ENCODE measurements around the gene IKZF3.
A peak's percentile ranks its signal among the peaks of the same experiment; 100 is the strongest.
"Not testable (repeated sequence)": the region's sequence is repeated elsewhere in the genome, so short reads cannot be mapped to it uniquely, and the experiment has no call there.

The IKZF3 gene

GRCh38 chr17:39855911-39856649 is 8.0 kb downstream of the IKZF3 start:
- FAIRE-seq, result not testable (repeated sequence)

- FAIRE-seq, result no peak
These were observed 9.2 kb downstream of the IKZF3 start for GRCh38 chr17:39854909-39855308.

- FAIRE-seq, result no peak
These were observed 11.9 kb downstream of the IKZF3 start for GRCh38 chr17:39852239-39852638.

- peak; percentile 99 for FAIRE-seq
These were observed 13.9 kb downstream of the IKZF3 start for GRCh38 chr17:39850186-39850585.

GRCh38 chr17:39848600-39848999 is 15.5 kb downstream of the IKZF3 start:
- FAIRE-seq, result no peak

DNA sequence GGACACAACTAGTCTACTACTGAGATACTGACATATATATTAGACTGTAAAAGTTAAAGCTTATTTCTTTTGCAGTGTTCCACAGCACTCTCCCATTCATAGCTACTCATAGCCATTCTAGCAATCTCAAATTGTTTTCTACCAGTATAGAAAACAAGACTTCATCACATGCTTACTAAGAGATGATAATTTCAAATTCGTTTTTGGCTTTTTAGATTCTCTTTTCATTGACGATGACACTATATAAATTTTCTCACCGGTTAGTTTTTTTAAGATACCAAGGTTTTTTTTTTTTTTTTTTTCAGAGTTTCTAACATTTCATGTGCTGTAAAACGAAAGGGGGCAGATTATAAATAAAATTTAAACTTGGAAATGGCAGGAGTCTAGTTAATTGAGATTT is 17.9 kb downstream of the IKZF3 start:
- peak; percentile 65 for FAIRE-seq

GRCh38 chr17:39845052-39845846 is 18.9 kb downstream of the IKZF3 start:
- FAIRE-seq, result peak; percentile 8

GRCh38 chr17:39841134-39841683 is 22.9 kb downstream of the IKZF3 start:
- FAIRE-seq, result no peak

GRCh38 chr17:39838784-39839183 is 25.3 kb downstream of the IKZF3 start:
- no peak for FAIRE-seq

GRCh38 chr17:39838057-39838456 is 26.1 kb downstream of the IKZF3 start:
- FAIRE-seq, result no peak

DNA sequence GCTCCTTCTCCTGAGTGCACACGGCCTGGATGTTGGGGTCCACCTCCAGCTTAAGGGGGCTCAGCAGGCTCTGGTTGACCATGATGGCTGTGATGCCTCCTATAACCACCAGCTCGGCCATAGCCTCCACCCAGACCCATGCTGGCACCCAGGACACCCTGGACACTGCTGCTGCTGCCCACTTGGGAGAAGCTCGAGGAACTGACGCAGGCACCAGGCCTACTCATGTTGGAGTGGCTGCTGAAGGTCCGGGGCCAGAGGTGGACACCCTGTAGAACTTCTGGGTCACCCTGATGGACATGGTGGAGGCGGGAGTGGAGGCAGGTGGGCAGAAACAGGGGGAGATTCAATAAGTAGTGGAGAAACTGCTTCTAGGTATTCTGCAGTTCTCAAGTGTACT is 28.0 kb downstream of the IKZF3 start:
- FAIRE-seq, result no peak

DNA sequence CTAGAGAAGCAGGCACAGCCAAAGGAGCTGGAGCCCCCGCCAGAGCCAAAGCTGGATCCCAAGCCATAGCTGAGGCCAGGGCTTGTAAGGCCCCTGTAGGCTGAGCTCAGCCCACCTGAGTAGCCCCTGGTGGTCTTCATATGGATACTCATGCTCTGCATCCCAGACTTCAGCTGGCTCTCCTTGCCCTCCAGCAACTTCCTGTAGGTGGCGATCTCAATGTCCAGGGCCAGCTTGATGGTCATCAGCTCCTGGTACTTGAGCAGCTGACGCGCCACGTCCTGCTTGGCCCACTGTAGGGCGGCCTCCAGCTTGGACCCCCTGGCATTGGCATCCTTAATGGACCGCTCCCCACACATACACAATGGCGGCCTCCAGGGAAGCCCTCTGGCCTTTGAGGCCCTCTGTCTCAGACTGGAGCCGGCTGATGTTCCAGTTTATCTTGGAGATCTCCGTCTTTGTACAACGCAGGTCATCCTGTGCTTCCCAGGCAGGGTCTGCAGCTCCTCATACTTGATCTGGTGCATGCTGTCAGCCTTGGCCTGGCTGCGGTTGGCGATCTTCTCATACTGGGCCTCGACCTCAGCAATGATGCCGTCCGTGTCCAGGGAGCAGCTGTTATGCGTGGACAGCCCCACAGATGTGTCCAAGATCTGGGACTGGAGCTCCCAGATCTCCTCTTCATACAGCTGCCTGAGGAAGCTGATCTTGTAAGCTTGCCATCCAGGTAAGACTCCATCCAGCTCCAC is 28.9 kb downstream of the IKZF3 start:
- no peak for FAIRE-seq

DNA sequence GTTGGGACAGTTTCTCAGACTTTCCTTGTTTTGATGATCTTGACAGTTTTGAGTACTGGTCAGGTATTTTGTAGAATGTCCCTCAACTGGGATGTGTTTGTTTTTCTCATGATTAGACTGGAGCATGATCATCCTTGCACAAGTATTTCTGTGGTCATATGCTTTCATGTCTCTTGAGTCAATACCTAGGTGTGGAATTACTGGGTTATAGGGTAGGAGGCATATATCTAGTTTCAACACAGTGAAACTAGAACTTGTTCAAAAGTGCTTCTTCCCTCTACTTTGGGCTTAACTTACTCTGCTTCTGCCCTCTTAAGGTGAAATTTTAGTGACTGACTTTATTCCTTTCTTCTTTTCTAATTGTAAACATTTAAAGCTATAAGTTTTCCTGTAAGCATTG is 30.1 kb downstream of the IKZF3 start:
- no peak for FAIRE-seq

DNA sequence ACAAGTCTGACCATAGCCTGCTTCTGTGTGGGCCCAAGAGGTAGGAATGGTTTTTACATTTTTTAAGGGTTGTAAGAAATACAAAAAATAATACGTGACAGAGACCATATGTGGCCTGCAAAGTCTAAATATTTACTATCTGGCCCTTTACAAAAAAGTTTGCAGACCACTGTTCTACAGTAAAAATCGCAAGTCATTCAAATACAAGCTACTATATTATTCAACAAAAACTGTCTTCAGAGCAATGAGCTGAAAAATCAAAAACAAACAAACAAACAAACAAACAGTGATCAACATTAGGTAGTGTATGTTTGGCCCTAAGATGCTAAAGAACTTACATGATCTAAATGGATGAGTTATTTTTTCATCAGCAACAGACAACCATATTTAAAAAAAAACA is 32.5 kb downstream of the IKZF3 start:
- no peak for FAIRE-seq

- FAIRE-seq, result no peak
These were observed 35.7 kb downstream of the IKZF3 start for GRCh38 chr17:39828443-39828842.

DNA sequence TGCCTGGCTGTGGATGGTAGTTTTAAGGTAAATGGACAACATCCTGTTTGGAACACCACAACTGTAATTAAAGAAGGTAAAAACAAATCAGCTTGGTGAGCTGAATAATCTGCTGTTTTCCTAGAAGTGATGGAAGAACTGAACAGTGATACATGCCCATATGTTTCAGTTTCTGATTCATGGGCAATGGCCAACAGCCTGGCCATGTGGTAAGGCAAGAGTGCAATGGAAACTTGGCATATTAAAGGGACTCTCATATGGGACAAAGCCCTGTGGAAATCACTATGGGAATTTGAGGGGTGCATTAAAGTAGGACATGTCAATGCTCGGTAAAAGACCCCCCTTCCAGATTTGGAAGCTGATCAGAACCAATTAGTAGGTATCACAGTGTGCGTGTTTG is 37.8 kb downstream of the IKZF3 start:
- FAIRE-seq, result no peak

GRCh38 chr17:39823407-39824054 is 40.6 kb downstream of the IKZF3 start:
- FAIRE-seq, result no peak

DNA sequence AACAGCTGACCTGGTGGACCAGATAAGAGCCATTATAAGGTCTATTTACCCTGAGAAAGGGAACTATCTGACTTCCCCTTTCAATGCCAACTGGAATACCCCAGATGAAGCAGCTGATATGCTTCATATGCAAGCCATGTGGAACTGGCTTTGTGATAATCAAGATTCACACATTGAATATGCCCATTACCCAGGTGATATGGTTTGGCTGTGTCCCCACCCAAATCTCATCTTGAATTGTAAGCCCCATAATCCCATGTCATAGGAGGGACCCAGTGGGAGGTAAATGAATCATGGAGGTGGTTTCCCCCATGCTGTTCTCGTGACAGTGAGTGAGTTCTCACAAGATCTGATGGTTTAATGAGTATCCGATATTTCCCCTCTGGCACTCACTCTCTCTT is 42.1 kb downstream of the IKZF3 start:
- FAIRE-seq, result no peak

DNA sequence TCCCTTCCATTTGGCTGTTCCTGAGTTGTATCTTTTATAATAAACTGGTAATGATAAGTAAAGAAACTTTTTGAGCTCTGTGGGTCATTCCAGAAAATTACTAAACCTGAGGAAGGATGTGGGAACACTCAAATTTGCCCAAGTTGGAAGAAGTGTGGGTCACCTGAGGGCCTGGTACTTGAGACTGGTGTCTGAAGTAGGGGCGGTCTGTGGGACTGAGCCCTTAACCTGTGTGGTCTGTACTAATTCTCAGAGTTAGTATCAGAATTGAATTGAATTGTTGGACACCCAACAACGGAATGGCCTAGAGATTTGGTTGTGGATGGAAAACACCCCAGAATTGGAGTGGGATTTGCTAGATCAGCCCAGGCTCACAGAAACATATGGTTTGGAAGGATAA is 43.1 kb downstream of the IKZF3 start:
- no peak for FAIRE-seq

DNA sequence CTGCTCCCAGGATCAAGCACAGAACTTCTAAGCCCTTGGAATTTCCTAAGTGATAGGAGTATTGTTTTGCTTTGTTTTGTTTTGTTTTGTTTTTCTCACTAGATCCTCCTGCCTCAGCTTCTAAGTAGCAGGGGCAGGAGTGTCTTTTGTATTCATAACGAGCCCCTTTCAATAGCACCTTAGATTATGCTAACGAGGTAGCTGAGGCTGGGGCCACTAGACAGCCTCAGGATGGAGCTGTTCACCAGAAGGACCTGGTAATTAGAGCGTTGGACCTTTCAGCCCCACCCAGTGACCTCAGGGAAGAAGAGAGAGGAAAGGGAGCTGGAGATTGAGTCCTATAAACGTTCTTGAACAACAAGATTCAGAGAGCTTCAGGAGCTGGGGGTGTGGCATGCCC is 43.6 kb downstream of the IKZF3 start:
- no peak for FAIRE-seq

GRCh38 chr17:39818358-39819000 is 45.6 kb downstream of the IKZF3 start:
- FAIRE-seq, result no peak

DNA sequence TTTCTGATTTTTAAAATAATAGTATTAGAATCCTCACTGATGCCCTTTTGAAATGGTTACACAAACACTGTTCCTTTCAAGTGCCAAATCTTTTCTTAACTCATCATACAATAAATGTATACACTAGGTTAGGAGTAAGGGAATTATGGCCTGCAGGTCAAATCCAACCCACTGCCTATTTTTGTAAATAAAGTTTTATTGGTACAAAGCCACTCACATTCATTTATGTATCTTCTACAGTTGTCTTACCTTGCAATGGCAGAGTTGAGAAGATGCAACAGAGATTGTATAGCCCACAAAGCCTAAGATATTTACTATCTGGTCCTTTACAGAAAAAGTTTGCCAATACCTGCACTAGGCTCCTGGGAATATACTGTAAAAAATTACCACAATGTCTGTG is 47.8 kb downstream of the IKZF3 start:
- no peak for FAIRE-seq
